GM12878 (cell line): ENCODE results near the gene SORT1. TPM values are rescaled to one million over a fixed set of nuclear protein-coding genes. Genes with fewer than 3 reads are reported as not detected.

ENCODE experiments used
- ATAC-seq: fragments of 200-7000 bp; cut with Tn5 transposase; 3 replicates; pipeline ENCODE4 v1.9.1; 2020; ENCODE audit warnings: mild to moderate bottlenecking, moderate library complexity
- BruUV-seq: library from RNA; stranded (reverse); fragments of 400-500 nt; replicated peaks from 2 replicates; lab custom pipeline; 2021; lab: Mats Ljungman, UMichigan
- CTCF ChIA-PET: fragments of 300-600 bp; sonication (Branson Sonifier 250); formaldehyde crosslinking; extraction: SDS; loops from one replicate; lab custom pipeline; 2021; ENCODE audit warnings: inconsistent platforms; lab: Yijun Ruan, JAX
- POLR2A ChIA-PET: fragments of 350-600 bp; formaldehyde crosslinking; extraction: SDS; loops from one replicate; lab custom pipeline; 2021; ENCODE audit warnings: inconsistent platforms; lab: Charles Lee
- RAD21 ChIA-PET: fragments of 300-600 bp; sonication (Branson Sonifier 250); formaldehyde crosslinking; loops from one replicate; lab custom pipeline; 2023; ENCODE audit warnings: antibody characterized with exemption; ENCODE audit not compliant: unreplicated experiment; lab: Charles Lee
- SMC1A ChIA-PET: fragments of 300-600 bp; sonication (Branson Sonifier 250); formaldehyde crosslinking; loops from one replicate; lab custom pipeline; 2023; ENCODE audit not compliant: unreplicated experiment, uncharacterized antibody; lab: Charles Lee
- DNase-seq: peaks from one replicate; pipeline ENCODE4 v3.0.0-alpha.2; 2011; ENCODE audit warnings: low read depth, low spot score
- FAIRE-seq: peaks from 3 replicates; lab custom pipeline; 2011; peaks lifted over from hg19 to GRCh38; lab: Jason Lieb, UNC
- H2AFZ ChIP-seq: 2 replicates; pipeline ENCODE4 v1.6.0; 2011; ENCODE audit warnings: low read depth, low read length, control low read depth; ENCODE audit not compliant: control insufficient read depth
- H3K27ac ChIP-seq: 2 replicates; pipeline ENCODE4 v1.5.1; 2011; ENCODE audit warnings: control low read depth; ENCODE audit not compliant: control insufficient read depth, insufficient read depth
- H3K27me3 ChIP-seq, 2 experiments: replicated peaks in 1 of 2; 2 replicates each; pipeline versions ENCODE4 v1.6.0 to v1.6.1; 2011; ENCODE audit warnings: low read length in 1 of 2; ENCODE audit not compliant: control insufficient read depth in 2 of 2, insufficient read depth in 2 of 2
- H3K36me3 ChIP-seq, 2 experiments: 2 replicates each; pipeline ENCODE4 v1.5.1; 2011; ENCODE audit warnings: low read length in 1 of 2; ENCODE audit not compliant: control insufficient read depth in 2 of 2, insufficient read depth in 2 of 2
- H3K4me1 ChIP-seq: 2 replicates; pipeline ENCODE4 v1.6.1; 2011; ENCODE audit warnings: mild to moderate bottlenecking, low read length, moderate library complexity, mixed read lengths; ENCODE audit not compliant: control insufficient read depth, insufficient read depth
- H3K4me2 ChIP-seq: 2 replicates; pipeline ENCODE4 v1.6.0; 2011; ENCODE audit warnings: control low read depth; ENCODE audit not compliant: control insufficient read depth, insufficient read depth
- H3K4me3 ChIP-seq: fragments of 200-600 bp; sonication (generic); 2 replicates; pipeline ENCODE4 v1.5.1; 2016
- H3K79me2 ChIP-seq: 2 replicates; pipeline ENCODE4 v1.6.0; 2011; ENCODE audit warnings: low read length; ENCODE audit not compliant: control insufficient read depth, insufficient read depth
- H3K9ac ChIP-seq: 2 replicates; pipeline ENCODE4 v1.8.0; 2011; ENCODE audit warnings: low read length, control low read depth, mixed read lengths; ENCODE audit not compliant: control insufficient read depth, insufficient read depth
- H3K9me3 ChIP-seq: replicated peaks from 3 replicates; pipeline ENCODE4 v1.5.1; 2011; ENCODE audit warnings: mild to moderate bottlenecking, low read length; ENCODE audit not compliant: control insufficient read depth, insufficient read depth
- H4K20me1 ChIP-seq: 2 replicates; pipeline ENCODE4 v1.6.0; 2011; ENCODE audit not compliant: control insufficient read depth, insufficient read depth
- HCFC1 ChIP-seq: fragments of 150-350 bp; IDR thresholded peaks from 2 replicates; pipeline ENCODE4 v1.6.1; 2014; ENCODE audit warnings: low read length
- SREBF2 ChIP-seq: IDR thresholded peaks from 2 replicates; pipeline ENCODE4 v1.6.1; 2012; ENCODE audit warnings: mild to moderate bottlenecking, low read length
- TBL1XR1 ChIP-seq: IDR thresholded peaks from 2 replicates; pipeline ENCODE4 v1.6.1; 2012; ENCODE audit warnings: low read depth, low read length, improper control_type of control experiment
- YBX1 ChIP-seq: fragments of 450-650 bp; IDR thresholded peaks from 2 replicates; pipeline ENCODE4 v1.6.1; 2016; ENCODE audit warnings: antibody characterized with exemption
- ZBED1 ChIP-seq: IDR thresholded peaks from 2 replicates; pipeline ENCODE4 v1.6.1; 2016; ENCODE audit warnings: borderline replicate concordance
- ZNF622 ChIP-seq: fragments of 450-650 bp; IDR thresholded peaks from 2 replicates; pipeline ENCODE4 v1.6.1; 2017; ENCODE audit warnings: mild to moderate bottlenecking, inconsistent platforms
- WGBS: methylation state at CpG from one replicate; pipeline ENCODE4 v1.1.6; 2016; ENCODE audit warnings: low lambda C conversion rate; ENCODE audit not compliant: insufficient replicate concordance, insufficient coverage; ENCODE audit errors: missing lambda C conversion rate; 5-methylcytosine and 5-hydroxymethylcytosine counted together
- in situ Hi-C: fragments of 300-500 bp; cut with MboI; formaldehyde crosslinking; loops from 9 replicates; pipeline ENCODE4 v1.14.3; 2018; ENCODE audit warnings: mixed read lengths
- intact Hi-C: fragments of 100-400 bp; cut with micrococcal nuclease; formaldehyde crosslinking; loops from one replicate; pipeline ENCODE4 v1.14.2; 2022; ENCODE audit not compliant: unreplicated experiment
- polyA plus RNA-seq, 11 experiments: library from polyadenylated mRNA; depleted of rRNA in 4 of 11; unstranded in 6 of 11; stranded (reverse) in 5 of 11; fragments of >200 nt; fragmentation: Nextera tagmentation in 4 of 11; fragmentation: Illumina TruSeq in 1 of 11; extraction: Ambion mirVana in 4 of 11; extraction: Trizol in 1 of 11; gene quantifications; 1 replicate in 1 of 11; 2 replicates in 10 of 11; pipeline versions ENCODE4 v1.2.1 to v1.2.3, GENCODE V29; 2011 to 2016; ENCODE audit warnings: inconsistent platforms in 2 of 11, missing spikeins in 2 of 11, low read depth in 1 of 11
- total RNA-seq, 4 experiments: library from RNA; depleted of rRNA in 3 of 4; stranded (reverse); fragments of >200 nt in 3 of 4; fragmentation: Illumina TruSeq in 1 of 4; extraction: Trizol in 1 of 4; gene quantifications; 2 replicates each; pipeline versions ENCODE4 v1.2.1 to v1.2.3, GENCODE V29; 2013 to 2021
- TF ChIP-seq, protein P1 (sequence below): fragments of 450-650 bp; conservative IDR thresholded peaks from 2 replicates; pipeline ENCODE4 v1.6.1; 2017; ENCODE audit warnings: mild to moderate bottlenecking, moderate library complexity
- TF ChIP-seq, protein P2 (sequence below): IDR thresholded peaks from 2 replicates; pipeline ENCODE4 v1.6.1; 2011; ENCODE audit warnings: low read depth, mild to moderate bottlenecking, low read length, moderate library complexity, borderline replicate concordance; ENCODE audit errors: extremely low read depth

The SORT1 gene
- total and polyA plus RNA-seq, 10 of the 15 experiments (the other 5 are each of a cell fraction or from before 2014, with no cell fraction given) = 0.06 to 1.9 (median 0.33) TPM; not detected in 1

DNA sequence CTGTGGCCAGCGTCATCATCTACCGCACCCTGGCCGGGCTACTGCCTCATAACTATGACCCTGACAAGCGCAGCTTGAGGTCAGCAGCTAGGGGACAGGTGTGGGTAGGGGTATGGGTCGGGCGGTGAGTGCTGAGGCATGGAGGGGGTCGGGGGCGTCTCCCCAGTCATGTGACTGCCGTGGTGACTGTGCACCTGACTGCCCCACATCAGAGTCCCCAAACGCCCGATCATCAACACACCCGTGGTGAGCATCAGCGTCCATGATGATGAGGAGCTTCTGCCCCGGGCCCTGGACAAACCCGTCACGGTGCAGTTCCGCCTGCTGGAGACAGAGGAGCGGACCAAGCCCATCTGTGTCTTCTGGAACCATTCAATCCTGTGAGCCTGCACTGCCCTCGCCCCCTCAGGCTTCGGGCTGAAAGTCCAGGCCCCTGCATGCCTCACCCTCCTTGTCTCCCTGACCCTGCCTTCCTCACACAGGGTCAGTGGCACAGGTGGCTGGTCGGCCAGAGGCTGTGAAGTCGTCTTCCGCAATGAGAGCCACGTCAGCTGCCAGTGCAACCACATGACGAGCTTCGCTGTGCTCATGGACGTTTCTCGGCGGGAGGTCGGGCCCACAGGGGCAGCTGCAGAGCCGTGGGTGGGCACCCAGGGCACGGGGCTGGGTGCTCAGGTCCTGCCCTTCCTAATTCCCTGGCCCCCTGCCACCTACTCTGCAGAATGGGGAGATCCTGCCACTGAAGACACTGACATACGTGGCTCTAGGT is 128.3 kb downstream of the SORT1 start:
- H3K27ac ChIP-seq = no peak overlapping the region
- BruUV-seq = no TSS peak
- no peak for TF ChIP-seq TBL1XR1
- TF ChIP-seq, all 136 proteins: peak for 0
- WGBS = 43% methylated on average over 33 of the region's 33 CpGs
- DNase-seq = no peak
- in situ Hi-C loops = no loop called here
- Histone ChIP-seq H3K4me3 (no peak overlapping the region), H3K27me3 (peaks cover 0 to 1% of the 10 kb centered on the region in 2 experiments; a peak in 1 of 4 replicates), H4K20me1 (no peaks in the 10 kb centered on the region), H2AFZ (no peak overlapping the region), H3K36me3 (no peaks in the 10 kb centered on the region), H3K9me3 (no peaks in the 10 kb centered on the region), H3K79me2 (no peaks in the 10 kb centered on the region), H3K9ac (no peak overlapping the region), H3K4me1 (no peaks in the 10 kb centered on the region), H3K4me2 (no peak overlapping the region)
- ATAC-seq = no peak
- SMC1A ChIA-PET = no interaction called here
- no peak for FAIRE-seq
- POLR2A ChIA-PET = no interaction called here
- RAD21 ChIA-PET = no interaction called here
- CTCF ChIA-PET = no interaction called here
- intact Hi-C loops = no loop called here

DNA sequence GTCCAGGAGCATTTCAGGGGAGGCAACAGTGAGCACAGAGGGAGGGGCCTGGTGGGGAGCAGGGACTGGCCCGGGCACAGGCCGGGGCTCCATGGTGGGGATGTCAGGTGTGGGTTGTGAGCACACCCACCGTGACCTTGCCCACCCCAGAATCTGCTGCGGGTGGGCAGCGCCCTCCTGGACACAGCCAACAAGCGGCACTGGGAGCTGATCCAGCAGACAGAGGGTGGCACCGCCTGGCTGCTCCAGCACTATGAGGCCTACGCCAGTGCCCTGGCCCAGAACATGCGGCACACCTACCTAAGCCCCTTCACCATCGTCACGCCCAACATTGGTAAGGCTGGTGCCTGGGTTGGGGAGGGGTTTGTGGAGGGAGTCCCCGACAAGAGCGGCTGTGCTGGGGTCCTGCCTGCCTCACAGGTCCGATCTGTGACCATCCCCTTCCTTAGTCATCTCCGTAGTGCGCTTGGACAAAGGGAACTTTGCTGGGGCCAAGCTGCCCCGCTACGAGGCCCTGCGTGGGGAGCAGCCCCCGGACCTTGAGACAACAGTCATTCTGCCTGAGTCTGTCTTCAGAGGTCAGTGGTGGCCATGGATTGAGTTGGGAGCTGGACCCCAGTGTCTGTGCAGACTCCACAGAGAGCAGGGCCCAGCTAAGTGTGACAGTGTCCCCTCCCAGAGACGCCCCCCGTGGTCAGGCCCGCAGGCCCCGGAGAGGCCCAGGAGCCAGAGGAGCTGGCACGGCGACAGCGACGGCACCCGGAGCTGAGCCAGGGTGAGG is 129.1 kb downstream of the SORT1 start:
- H4K20me1 ChIP-seq = no peaks in the 10 kb centered on the region
- no peak for DNase-seq
- H3K79me2 ChIP-seq = no peaks in the 10 kb centered on the region
- POLR2A ChIA-PET = no interaction called here
- H3K9ac ChIP-seq = no peak overlapping the region
- no peaks in the 10 kb centered on the region; a peak in 1 of 4 replicates for H3K27me3 ChIP-seq
- no peak overlapping the region for H3K4me3 ChIP-seq
- in situ Hi-C loops = no loop called here
- no peak overlapping the region for H3K4me2 ChIP-seq
- CTCF ChIA-PET = interaction anchor here (0.9 kb wide), 1 partner anchor 264 kb away, joined by 4 read pairs; no protein-coding TSS in a partner anchor
- RAD21 ChIA-PET = interaction anchor here (1.3 kb wide), 1 partner anchor 264 kb away, joined by 3 read pairs; no protein-coding TSS in a partner anchor
- no peak overlapping the region for H2AFZ ChIP-seq
- 62% methylated on average over 29 of the region's 29 CpGs for WGBS
- TF ChIP-seq, protein P1, sequence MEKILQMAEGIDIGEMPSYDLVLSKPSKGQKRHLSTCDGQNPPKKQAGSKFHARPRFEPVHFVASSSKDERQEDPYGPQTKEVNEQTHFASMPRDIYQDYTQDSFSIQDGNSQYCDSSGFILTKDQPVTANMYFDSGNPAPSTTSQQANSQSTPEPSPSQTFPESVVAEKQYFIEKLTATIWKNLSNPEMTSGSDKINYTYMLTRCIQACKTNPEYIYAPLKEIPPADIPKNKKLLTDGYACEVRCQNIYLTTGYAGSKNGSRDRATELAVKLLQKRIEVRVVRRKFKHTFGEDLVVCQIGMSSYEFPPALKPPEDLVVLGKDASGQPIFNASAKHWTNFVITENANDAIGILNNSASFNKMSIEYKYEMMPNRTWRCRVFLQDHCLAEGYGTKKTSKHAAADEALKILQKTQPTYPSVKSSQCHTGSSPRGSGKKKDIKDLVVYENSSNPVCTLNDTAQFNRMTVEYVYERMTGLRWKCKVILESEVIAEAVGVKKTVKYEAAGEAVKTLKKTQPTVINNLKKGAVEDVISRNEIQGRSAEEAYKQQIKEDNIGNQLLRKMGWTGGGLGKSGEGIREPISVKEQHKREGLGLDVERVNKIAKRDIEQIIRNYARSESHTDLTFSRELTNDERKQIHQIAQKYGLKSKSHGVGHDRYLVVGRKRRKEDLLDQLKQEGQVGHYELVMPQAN = no peak
- TF ChIP-seq ZBED1 = no peak
- no peak for TF ChIP-seq ZNF622
- no peak for TF ChIP-seq SREBF2
- TF ChIP-seq HCFC1 = no peak
- no peak for TF ChIP-seq YBX1
- TF ChIP-seq, protein P2, sequence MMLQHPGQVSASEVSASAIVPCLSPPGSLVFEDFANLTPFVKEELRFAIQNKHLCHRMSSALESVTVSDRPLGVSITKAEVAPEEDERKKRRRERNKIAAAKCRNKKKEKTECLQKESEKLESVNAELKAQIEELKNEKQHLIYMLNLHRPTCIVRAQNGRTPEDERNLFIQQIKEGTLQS = no peak
- no TSS peak for BruUV-seq
- SMC1A ChIA-PET = no interaction called here
- no peaks in the 10 kb centered on the region for H3K36me3 ChIP-seq
- no peak for ATAC-seq
- H3K27ac ChIP-seq = no peak overlapping the region
- intact Hi-C loops = no loop called here
- no peaks in the 10 kb centered on the region for H3K9me3 ChIP-seq
- FAIRE-seq = no peak
- no peaks in the 10 kb centered on the region for H3K4me1 ChIP-seq
